Stimulated activated CD4-positive, alpha-beta T cell treated with anti-CD3 and anti-CD28 coated beads, TNF-alpha, amount 100 ng/mL, for 48 hours (primary cell): ENCODE results near the gene SDHB.

Source experiments
- DNase-seq, 3 donors: peaks; one replicate each; pipeline ENCODE4 v3.0.0-alpha.2; 2020; ENCODE audit warnings: low read depth in 3 of 3

The SDHB gene

DNA sequence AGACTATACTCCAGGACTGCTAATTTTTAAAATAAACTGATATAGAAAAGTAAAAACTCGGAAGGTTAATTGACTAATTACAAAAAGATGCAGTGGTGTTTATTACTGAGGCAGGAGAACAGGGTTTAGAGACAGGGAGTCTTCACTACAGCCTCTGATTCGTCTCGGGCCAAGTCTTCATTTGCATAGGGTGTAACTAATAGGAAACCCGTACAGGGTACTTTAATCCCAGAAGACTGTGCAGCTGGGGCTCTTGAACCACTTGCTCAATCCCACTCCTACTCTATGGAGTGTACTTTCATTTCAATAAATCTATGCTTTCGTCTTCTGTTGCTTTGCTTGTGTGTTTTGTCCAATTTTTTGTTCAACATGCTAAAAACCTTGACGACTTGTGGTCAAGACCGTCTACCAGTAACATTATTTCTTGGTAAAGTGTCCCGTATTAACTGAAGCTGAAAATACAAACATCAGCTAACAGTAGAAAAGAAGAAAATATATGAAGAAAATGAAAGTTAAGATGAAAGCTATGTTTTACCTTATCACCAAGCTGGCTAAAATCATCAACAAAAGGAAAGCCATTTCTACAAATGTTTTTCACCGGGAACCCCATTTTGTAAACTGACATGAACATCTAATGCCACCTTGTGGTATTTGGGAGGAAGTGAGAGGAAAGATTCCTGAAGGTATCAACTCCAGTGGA is 8.0 kb downstream of the SDHB start:
- DNase-seq, result no peak

DNA sequence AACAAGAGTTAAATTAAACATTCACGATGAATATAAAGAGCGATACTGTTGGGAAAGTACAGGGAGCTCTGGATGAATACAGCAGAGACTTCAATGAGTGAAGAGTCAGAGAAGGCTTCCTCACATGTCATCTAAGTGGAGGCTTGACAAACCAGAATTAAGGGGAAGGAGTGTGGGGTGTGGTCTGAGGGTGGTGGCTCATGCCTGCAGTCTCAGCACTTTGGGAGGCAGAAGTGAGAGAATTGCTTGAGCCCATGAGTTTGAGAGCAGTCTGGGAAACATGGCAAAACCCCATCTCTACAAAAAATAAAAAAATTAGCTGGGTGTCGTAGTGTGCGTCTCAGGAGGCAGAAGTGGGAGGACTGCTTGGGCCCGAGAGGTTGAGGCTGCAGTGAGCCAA is 8.7 kb downstream of the SDHB start:
- no peak for DNase-seq

DNA sequence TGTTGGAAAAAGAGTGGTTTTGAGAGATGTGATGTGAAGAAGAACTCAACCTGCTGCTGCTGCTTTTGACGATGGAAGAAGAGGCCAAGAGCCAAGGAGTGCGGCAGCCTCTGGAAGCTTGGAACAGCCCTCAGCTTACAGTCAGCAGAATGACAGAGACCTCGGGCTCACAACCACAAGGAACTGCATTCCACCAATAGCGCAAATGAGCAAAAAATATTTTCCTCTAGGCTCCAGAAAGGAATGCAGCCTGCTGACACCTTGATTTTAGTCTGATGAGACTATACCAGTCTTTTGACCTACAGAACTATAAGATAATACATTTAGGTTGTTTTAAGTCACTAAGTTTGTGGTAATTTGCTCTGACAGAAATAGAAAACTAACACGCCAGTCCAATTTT is 10.2 kb downstream of the SDHB start:
- DNase-seq, result no peak

DNA sequence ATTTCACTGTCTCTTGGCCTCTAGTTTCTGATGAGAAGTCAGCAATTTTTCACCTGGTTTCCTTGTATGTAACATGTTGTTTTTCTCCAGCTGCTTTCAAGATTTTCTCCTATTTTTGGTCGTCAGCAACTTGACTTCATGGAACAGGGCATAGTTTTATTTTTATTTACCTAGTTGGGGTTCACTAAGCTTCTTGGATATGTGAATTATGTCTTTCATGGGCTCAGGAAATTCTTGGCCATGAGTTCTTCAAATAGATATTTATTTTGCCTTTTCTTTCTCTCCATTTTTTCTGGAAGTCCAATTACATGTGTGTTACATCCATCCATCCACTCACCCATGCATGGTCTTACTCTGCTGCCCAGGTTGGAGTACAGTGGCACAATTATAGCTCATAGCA is 13.7 kb downstream of the SDHB start:
- no peak for DNase-seq

DNA sequence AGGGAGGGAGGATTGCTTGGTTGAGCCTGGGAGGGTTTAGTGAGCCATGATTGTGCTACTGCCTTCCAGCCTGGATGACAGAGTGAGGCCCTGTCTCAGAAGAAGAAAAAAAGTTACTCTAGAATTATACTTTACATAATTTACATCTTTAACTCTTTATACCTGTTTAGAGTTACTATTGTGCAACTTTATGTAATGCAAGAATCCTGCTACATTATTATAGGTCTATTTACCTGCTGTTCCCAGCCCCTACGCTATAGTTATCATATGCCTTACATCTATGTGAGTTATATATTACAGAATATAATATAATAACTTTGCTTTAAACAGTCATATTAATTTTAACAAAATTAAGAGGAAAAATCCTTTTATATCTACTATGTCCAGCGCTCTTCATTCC is 14.3 kb downstream of the SDHB start:
- no peak for DNase-seq

DNA sequence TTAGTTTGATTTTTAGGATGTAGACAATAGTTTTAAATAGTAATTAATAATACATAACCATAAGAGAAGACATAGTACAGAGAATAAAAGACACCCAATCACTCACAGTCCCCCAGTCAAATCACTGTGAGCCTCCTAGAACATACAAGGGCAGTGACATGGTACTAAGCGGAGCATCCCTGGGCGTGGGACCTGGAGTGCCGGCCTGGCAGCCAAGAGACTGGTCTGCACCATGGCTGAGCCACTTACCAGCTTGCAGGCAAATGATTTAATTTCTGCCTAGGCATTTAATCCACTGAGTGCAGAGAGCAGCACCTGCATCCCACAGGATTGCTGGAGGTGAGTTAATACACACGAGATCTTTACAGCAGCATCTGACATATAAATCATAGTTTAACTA is 20.4 kb downstream of the SDHB start:
- DNase-seq, result no peak

DNA sequence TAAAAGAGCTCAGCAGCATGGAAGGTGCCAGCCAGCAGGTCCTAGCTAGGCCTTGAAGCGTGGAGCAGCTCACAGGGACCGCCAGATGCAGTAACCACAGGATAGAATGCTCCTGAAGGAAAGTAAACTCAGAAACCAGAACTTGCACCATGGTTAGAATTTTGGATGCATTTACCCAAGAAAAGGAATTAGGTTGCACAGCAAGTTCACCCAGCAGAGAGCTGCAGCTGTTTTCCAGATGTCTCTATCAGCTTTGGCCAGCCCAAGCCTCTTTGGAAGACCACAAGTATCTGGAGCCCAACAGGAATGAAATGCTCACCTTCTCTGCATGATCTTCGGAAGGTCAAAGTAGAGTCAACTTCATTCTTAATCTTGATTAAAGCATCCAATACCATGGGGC is 21.1 kb downstream of the SDHB start:
- no peak for DNase-seq

DNA sequence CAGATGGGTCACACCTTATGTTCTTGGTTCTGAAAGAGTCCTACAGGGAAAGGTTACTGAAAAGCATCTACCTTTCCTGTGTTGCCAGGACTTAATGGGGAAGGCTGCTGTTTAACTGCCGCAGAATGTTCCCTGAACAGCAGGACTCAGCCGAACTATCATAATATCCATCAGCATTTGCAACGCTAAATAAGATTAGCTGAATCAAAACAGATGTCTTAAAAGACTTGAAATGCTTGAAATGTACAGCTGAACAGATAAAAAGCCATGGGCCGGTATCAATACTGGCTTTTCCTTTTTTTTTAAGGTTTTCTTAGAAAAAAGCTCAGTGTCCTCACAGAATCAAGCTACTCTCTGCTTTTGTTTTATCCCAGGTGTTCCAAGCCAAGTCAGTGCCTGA is 22.4 kb downstream of the SDHB start:
- DNase-seq, result no peak

DNA sequence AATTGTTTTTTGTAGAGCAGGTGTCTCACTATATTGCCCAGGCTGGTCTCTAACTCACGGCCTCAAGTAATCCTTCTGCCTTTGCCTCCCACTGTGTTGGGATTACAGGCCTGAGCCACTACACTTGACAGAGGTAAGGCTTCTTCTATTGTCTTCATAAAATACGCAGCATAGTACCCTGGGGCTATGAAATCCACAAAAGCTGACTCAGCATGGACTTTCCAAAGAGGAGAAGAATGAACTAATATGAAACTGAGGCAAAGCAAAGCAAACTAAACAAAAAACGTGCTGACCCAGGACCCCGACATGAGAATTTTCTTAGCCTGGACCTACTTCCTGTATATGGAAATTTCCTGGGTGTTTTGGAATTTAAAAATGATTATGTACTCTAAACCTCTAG is 23.6 kb downstream of the SDHB start:
- DNase-seq, result no peak

DNA sequence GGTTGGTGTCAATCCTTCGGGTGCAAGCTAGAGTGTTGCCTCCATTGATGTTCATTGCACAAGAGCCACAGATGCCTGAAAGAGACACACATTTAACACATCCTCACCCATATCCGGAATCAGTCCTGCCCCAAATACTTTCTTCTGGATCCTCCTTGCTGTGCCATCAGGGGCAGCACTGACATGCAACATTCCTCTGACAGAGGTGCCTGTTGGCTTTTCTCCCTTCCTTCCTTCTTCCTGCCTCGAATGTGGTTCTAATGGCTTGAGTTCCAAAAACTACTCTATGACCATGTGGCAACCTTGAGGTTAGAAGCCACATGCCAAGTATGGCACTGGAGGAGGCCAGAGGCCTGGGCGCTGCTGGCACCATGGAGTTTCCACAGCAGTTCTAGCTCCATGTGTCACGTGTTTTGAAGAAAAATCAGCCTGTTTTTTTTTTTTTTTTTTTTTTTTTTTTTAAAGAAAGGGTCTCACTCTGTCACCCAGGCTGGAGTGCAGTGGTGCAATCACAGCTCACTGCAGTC is 25.1 kb downstream of the SDHB start:
- no peak for DNase-seq

DNA sequence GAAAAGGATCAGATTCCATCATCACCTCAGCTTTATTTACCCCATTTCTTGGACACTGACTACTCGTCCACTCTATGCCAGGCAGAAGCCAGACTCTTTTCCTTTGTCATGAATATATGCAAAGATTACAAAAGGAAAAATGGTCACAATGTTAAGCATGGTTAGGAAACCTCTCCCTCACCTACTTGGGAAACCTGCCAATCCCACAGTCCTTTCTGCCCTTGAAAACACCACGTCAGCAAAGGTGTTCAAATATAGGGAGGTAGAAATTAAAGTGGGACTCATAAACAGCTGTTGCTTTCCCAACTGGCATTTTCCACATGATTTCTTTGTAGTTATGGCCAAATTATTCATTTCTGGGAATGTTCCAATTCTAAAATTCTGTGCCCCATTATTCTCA is 25.9 kb downstream of the SDHB start:
- no peak for DNase-seq

DNA sequence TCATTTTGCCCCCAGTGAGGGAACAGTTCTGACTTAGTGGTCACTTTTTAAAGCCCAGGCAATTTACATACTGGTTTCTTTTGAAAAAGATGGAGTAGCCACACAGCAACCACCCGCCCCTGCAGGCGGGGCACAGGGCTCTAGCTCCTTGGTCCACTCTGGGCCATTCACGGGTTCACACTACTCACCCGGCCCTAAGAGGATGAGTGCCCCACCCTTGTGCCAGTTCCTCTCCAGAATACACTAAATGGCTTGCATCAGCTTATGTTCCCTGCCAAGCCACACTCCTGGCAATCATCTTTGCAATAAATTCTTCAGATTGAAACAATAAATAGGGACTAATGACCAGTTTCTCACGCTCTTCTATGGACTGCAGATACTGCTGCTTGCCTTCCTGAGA is 26.4 kb downstream of the SDHB start:
- no peak for DNase-seq

DNA sequence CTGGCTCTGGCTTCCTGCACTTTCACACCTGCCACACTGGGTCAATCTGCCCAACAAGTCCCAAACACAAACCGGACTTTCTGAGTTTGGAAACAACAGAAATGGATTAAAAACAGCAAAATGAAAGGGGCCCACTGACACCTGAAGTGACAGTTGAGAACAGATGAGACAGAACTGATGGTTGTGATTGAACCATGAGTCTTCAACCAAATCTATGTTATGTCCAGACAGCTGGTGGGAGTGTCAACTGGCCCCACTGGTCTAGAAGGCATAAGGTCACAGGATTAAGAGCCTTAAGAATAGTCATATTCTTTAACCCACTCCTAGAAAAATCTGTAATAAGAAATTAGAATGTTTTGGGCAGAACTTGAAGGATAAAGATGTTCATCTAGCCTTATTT is 29.1 kb downstream of the SDHB start:
- DNase-seq, result no peak

DNA sequence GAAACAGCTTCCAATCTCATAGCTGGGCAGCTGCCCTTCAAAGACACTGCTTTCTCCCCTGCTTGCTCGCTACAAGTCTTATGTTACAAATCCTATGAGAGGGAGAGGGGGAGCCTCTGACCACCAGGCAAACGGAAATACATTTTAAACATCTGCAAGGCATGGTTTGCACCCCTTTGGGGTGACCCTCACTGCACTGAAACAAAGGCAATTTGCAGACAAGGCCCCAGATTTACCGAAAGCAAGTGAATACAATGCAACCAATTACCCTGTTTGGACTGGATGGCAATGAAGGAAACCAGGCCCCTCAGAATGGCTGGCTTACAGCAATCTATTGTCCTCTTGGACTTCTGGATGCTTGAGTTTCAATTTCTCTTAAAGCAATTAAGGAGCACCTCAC is 30.3 kb downstream of the SDHB start:
- DNase-seq, result no peak

DNA sequence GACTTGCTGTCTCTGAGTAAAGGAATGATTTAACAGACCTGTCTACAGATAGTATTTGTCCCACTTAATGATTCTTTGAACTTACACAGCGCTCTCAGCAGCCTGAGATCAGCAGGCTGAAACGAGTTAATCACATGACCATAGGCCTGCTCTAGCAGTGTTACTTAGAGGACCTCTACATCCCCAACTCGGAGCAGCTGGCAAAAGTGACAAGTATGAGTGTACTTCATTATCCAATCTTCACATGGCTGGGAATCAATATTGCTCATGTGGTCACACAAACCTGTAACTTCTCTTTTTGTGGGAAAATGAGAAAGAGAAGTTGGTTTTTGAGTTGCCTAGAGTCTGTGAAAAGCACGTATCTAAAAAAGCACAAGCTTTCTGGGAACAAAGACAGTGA is 30.7 kb downstream of the SDHB start:
- DNase-seq, result no peak

DNA sequence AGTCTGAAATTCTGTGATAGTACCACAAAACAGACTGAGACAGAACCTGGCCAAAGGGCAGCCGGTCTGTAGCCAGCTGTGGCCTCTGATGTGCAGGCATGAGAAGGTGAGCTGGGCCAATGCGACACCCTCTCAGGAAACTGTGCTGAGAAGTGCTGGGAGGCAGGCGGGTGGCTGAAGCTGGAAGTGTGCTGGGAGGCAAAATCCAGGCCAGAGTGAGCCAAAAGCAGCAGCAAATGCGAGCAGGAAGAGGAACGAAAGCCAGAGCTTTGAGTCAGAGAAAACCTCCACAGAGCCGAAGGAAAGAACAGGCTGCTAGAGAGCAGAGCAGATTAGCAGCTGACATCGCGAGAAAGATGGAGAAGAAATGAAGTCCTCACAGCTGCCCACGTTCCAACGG is 31.9 kb downstream of the SDHB start:
- no peak for DNase-seq

DNA sequence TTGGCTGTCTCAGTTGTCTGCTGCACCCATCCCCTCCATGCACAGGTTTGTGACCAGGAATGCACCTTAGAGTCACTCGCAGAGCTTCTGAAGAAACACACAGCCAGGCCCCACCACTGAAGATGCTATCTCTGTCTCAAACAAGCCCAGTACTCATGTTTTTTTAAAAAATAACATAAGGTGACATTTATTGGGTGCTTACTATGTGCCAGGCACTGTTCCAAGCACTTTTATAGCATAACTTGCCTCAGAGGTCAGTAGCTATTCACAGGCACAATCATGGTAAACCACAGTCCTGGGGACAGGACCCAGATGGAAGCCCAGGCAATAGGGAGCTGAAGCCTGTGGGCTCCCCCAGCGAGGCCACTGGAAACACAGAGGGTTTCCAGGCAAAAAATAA is 33.3 kb downstream of the SDHB start:
- DNase-seq, result no peak

DNA sequence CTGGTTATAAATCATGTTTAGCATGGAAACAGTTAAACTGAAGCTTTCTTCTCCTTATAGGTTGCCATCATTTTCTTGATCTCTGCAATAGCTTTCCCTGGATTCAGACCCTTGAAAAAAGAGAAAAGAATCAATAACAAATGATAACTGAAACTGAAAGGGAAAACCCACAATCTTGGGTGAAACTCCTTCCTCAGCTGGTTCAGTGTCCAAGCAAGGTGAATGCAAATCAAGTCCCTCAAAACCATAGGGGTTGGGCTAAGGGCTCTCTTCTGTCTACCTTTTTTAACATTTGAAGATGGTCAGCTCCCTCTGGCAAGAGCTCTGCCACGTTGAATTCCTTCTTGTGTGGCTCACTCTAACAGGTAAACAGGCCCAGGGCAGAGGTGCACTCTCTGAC is 35.0 kb downstream of the SDHB start:
- no peak for DNase-seq

DNA sequence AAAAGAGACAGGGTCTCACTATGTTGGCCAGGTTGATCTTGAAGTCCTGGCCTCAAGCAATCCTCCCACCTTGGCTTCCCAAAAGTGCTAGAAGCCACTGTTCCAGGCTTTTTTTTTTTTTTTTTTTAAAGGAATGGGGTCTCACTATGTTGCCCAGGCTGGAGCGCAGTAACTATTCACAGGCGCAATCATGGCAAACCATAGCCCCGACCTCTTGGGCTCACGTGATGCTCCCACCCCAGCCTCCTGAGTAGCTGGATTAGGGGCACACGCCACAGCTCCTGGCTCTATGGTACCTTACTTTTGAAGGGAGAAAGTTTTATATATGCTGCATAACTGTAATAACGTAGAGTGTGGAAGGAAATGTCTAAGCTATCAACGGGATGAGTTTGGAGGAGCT is 36.4 kb downstream of the SDHB start:
- no peak for DNase-seq

DNA sequence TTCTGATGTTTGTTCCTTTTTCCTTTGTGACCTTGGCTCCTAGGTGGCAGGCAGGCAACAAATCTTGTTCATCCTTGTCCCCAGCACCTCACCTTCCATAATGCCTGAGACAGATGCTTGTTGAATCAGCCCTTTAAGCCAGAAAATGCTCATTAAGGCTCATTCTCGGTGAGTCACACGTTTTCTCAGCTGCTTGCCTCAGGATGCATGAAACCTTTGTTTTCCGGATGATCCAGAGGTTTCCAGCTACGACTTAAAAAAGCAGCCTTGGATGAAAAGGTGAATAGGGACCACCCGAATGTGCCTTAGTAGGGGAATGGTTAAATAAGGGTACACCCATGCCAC is 37.5 kb downstream of the SDHB start:
- no peak for DNase-seq

DNA sequence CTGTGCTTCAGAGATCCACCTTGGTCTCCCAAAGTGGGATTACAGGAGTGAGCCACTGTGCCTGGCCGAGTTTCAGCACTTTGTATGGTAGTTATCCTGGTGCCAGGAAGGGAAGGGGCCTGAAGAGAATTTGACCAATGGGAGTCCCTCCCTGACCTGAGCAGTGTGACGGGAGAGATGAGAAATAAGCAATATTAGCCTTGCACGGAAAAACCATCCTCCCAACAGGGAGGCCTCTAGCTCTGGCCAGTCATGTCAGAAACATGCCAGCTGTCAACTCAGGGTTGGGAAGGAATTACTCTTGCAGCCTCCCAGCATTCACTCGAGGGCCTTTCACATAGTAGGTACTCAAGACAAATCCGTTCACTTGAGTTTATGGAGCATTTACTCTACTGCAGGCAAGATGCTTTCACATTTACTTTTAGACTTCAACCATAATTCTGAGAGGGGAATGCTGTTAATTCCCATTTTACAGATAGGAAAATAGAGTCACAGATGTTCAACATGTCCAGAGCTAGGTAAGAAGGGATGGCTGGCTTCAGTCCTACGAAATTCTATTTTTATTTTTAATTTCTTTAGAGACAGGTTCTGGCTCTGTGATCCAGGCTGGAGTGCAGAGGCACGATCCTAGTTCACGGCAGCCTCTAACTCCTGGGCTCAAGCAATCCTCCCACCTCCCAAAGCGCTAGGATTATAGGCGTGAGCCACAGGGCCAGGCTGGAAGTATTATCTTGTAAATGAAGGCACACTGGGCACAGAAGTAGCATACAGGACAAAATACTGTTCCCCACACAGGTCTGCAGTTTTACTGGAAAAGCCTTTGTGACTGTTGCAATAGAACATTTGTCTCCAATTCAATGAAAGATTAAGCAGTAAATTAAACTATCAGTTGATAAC is 38.9 kb downstream of the SDHB start:
- no peak for DNase-seq

DNA sequence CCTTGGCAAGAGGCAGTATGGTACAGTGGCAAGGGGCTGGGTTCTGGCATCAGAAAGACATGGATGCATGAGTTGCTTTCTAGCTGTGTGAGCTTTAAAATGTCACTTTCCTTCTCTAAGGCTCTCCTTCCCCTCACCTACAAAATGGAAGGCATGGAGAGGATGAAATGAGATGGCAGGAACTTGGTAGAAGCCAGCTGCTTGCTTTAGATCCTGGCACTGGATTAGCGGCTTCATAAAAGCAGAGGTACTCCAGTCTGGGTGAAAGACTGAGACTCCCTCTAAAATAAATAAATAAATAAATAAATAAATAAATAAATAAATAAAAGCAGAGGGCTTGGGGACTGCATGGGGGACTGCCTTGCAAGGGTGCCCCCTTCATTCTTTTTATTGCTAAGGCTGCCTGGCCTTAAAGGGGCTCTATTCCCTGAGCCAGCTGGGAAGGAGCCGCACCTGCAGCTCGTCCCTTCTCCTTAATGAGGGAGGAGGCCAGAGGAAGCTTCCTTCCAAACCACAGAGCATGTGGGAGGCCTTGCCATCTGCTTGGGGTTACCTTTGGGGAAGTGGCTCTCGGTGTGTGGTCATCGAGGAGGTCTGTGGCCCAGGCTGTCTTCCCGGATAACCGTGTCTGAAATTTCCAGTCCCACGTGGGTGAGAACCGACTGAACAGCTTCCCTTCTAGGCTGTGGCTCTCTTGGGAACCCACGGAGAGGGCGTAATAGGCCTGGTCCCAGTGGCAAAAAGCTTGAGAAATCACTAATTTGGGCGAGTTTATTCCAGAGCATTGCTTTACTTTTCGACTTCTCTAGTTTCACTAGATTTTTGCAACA is 40.1 kb downstream of the SDHB start:
- no peak for DNase-seq
